ENCODE results near the gene ADGRL3.

- TF ChIP-seq, protein P1, sequence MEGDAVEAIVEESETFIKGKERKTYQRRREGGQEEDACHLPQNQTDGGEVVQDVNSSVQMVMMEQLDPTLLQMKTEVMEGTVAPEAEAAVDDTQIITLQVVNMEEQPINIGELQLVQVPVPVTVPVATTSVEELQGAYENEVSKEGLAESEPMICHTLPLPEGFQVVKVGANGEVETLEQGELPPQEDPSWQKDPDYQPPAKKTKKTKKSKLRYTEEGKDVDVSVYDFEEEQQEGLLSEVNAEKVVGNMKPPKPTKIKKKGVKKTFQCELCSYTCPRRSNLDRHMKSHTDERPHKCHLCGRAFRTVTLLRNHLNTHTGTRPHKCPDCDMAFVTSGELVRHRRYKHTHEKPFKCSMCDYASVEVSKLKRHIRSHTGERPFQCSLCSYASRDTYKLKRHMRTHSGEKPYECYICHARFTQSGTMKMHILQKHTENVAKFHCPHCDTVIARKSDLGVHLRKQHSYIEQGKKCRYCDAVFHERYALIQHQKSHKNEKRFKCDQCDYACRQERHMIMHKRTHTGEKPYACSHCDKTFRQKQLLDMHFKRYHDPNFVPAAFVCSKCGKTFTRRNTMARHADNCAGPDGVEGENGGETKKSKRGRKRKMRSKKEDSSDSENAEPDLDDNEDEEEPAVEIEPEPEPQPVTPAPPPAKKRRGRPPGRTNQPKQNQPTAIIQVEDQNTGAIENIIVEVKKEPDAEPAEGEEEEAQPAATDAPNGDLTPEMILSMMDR (conservative IDR thresholded peaks at IDR 0.05; ENCODE audit: low read length) = no peak
- TF ChIP-seq EZH2phosphoT487 (IDR thresholded peaks at IDR 0.05; ENCODE audit: borderline replicate concordance, low read depth, low read length) = no peak
These were observed 94.8 kb downstream of the ADGRL3 start for GRCh38 chr4:61294936-61295335.

Measured in OCI-LY7 (cell line).